ENCODE data around the gene LPIN1.

The LPIN1 gene

DNA sequence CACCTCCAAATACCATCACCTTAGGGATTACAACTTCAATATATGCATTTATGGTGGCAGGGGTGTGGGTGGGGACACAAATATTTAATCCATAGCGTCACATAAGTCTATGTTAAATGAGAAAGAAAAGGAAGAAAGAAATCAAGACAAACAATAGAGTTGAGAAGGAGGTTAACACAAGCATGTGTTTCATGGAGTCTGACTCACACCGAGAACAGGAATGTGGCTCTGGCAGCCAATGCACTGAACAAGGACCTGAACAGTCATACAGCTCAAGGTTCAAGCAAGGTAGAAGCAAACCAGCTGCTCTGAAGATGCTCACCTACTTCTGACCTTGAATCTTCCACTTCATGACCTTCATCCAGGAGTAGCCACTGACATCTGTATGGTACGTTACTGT lies 36.2 kb upstream of the LPIN1 start:
- TF ChIP-seq SIN3A (IDR thresholded peaks at IDR 0.05; ENCODE audit: borderline replicate concordance, insufficient read depth, low read length) (no peak), FOXP2 (optimal IDR thresholded peaks at IDR 0.05; ENCODE audit: borderline replicate concordance, extremely low read depth, extremely low read length, insufficient read depth) (no peak), POLR2AphosphoS5 (IDR thresholded peaks at IDR 0.05; ENCODE audit: low read depth, low read length) (no peak), TAF1 (IDR thresholded peaks at IDR 0.05; ENCODE audit: borderline replicate concordance, insufficient read depth, low read length) (no peak)
- TF ChIP-seq, protein P1, sequence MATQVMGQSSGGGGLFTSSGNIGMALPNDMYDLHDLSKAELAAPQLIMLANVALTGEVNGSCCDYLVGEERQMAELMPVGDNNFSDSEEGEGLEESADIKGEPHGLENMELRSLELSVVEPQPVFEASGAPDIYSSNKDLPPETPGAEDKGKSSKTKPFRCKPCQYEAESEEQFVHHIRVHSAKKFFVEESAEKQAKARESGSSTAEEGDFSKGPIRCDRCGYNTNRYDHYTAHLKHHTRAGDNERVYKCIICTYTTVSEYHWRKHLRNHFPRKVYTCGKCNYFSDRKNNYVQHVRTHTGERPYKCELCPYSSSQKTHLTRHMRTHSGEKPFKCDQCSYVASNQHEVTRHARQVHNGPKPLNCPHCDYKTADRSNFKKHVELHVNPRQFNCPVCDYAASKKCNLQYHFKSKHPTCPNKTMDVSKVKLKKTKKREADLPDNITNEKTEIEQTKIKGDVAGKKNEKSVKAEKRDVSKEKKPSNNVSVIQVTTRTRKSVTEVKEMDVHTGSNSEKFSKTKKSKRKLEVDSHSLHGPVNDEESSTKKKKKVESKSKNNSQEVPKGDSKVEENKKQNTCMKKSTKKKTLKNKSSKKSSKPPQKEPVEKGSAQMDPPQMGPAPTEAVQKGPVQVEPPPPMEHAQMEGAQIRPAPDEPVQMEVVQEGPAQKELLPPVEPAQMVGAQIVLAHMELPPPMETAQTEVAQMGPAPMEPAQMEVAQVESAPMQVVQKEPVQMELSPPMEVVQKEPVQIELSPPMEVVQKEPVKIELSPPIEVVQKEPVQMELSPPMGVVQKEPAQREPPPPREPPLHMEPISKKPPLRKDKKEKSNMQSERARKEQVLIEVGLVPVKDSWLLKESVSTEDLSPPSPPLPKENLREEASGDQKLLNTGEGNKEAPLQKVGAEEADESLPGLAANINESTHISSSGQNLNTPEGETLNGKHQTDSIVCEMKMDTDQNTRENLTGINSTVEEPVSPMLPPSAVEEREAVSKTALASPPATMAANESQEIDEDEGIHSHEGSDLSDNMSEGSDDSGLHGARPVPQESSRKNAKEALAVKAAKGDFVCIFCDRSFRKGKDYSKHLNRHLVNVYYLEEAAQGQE (IDR thresholded peaks at IDR 0.05; ENCODE audit: insufficient read depth in 1 of 2, low read depth in 2 of 2, low read length in 2 of 2): no peak

DNA sequence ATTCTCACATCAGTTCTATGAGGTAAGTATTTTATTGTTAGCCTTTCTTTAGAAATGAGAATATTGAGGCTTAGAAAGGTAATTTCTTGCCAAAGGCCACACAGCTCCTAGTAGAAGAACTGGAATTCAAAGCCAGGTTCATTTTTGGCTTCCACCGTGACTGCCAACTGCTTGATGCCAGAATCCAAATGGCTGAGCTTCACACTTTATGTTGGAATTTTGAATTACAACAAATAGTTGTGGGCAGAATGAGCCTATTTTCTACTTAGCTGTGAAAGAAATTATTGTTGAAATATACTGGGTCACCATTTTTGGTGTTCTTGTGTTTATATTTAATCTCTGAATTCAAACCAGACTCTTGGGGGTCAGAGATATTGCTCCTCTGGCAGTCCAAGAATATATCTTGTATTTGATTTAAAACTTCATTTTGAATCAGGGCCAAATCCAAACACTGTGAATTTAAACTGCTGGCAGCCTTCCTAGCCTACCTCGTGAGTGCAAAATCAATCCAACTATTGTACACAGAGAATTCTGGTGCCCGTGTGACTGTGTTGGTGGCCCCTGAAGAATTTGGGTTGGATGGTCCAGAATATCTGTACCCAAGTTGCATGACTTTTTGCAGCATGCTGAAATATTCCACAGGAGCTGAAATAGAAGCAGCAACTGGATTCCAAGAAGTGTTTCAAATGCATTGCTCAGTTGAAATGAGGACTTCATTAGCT lies 35.6 kb upstream of the LPIN1 start:
- TF ChIP-seq POLR2AphosphoS5 (IDR thresholded peaks at IDR 0.05; ENCODE audit: low read depth, low read length) (no peak), TAF1 (IDR thresholded peaks at IDR 0.05; ENCODE audit: borderline replicate concordance, insufficient read depth, low read length) (no peak), FOXP2 (optimal IDR thresholded peaks at IDR 0.05; ENCODE audit: borderline replicate concordance, extremely low read depth, extremely low read length, insufficient read depth) (no peak), SIN3A (IDR thresholded peaks at IDR 0.05; ENCODE audit: borderline replicate concordance, insufficient read depth, low read length) (no peak)
- TF ChIP-seq, protein P1 (IDR thresholded peaks at IDR 0.05; ENCODE audit: insufficient read depth in 1 of 2, low read depth in 2 of 2, low read length in 2 of 2): no peak

DNA sequence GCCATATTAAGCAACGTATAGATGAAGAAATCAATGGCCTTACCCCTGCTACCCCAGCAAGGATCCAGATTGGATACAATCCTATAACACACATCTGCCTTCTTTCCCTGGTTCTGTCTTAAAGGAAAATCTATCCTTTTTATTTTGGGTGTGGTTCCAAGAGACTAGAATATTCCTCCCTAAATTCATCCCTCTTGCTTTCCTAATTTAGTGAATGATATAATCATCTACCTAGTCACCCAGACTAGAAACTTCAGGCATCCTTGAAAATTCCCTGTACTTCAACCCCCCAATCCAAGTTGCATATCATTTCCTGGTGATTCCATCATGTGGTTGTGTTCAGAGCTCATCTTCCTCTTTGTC lies 35.1 kb upstream of the LPIN1 start:
- no peak for TF ChIP-seq POLR2AphosphoS5 (IDR thresholded peaks at IDR 0.05; ENCODE audit: low read depth, low read length)
- TF ChIP-seq SIN3A (IDR thresholded peaks at IDR 0.05; ENCODE audit: borderline replicate concordance, insufficient read depth, low read length): no peak
- no peak for TF ChIP-seq FOXP2 (optimal IDR thresholded peaks at IDR 0.05; ENCODE audit: borderline replicate concordance, extremely low read depth, extremely low read length, insufficient read depth)
- TF ChIP-seq, protein P1 (IDR thresholded peaks at IDR 0.05; ENCODE audit: insufficient read depth in 1 of 2, low read depth in 2 of 2, low read length in 2 of 2): no peak
- TF ChIP-seq TAF1 (IDR thresholded peaks at IDR 0.05; ENCODE audit: borderline replicate concordance, insufficient read depth, low read length): no peak

DNA sequence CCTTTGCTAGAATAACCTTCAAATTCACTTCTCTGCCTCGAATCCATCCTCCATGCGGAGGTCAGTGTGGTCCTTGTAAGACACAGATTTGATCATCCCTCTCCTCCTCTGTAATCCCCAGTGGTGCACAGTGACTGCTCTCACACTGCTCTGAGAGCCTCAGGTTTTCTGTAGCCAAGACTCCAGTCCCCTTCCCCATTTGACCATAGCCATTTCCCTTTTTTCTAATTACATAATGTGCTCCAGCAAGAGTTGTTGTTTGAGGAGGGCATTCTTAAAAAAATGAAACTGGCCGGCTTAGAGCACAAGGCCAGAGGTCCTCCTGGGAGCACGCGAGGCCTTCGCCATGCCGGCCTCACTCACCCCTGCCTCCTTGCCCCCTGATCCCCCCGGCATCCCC lies 34.7 kb upstream of the LPIN1 start:
- TF ChIP-seq, protein P1 (IDR thresholded peaks at IDR 0.05; ENCODE audit: insufficient read depth in 1 of 2, low read depth in 2 of 2, low read length in 2 of 2): no peak
- no peak for TF ChIP-seq POLR2AphosphoS5 (IDR thresholded peaks at IDR 0.05; ENCODE audit: low read depth, low read length)
- no peak for TF ChIP-seq FOXP2 (optimal IDR thresholded peaks at IDR 0.05; ENCODE audit: borderline replicate concordance, extremely low read depth, extremely low read length, insufficient read depth)
- TF ChIP-seq TAF1 (IDR thresholded peaks at IDR 0.05; ENCODE audit: borderline replicate concordance, insufficient read depth, low read length): no peak
- TF ChIP-seq SIN3A (IDR thresholded peaks at IDR 0.05; ENCODE audit: borderline replicate concordance, insufficient read depth, low read length): no peak
